RPMI7951 (cell line): ENCODE results near the gene CD226. TPM values are rescaled to one million over a fixed set of nuclear protein-coding genes. Genes with fewer than 3 reads are reported as not detected.
"Not testable (repeated sequence)": the region's sequence is repeated elsewhere in the genome, so short reads cannot be mapped to it uniquely, and the experiment has no call there.

Source experiments
- DNase-seq: peaks from one replicate; pipeline ENCODE4 v3.0.0-alpha.2; 2012; ENCODE audit warnings: low read depth
- total RNA-seq: library from RNA; depleted of rRNA; stranded (reverse); fragments of >200 nt; shearing (Covaris generic); gene quantifications from 2 replicates; pipeline ENCODE4 v1.2.3, GENCODE V29; 2014; rRNA removed

The CD226 gene
- 0.12 and 0.49 TPM in 2 replicates for total RNA-seq

GRCh38 chr18:69947361-69948133 lies at the start of gene CD226:
CD226 (minus strand) TSS chr18:69947873; CDS start chr18:69947406, 467 bp downstream.
- DNase-seq: no peak

GRCh38 chr18:69996951-69997798 lies 49.5 kb upstream of the CD226 start:
- DNase-seq: no peak

GRCh38 chr18:69996417-69996816 lies 48.7 kb upstream of the CD226 start:
- no peak for DNase-seq

- no peak for DNase-seq
Observed at GRCh38 chr18:69995774-69996173, 48.1 kb upstream of the CD226 start.

- peak; percentile 83 for DNase-seq
Observed at GRCh38 chr18:69992776-69993175, 45.1 kb upstream of the CD226 start.

- no peak for DNase-seq
Observed at GRCh38 chr18:69987870-69988269, 40.2 kb upstream of the CD226 start.

- no peak for DNase-seq
Observed at GRCh38 chr18:69985239-69985638, 37.6 kb upstream of the CD226 start.

- DNase-seq: no peak
Observed at GRCh38 chr18:69982417-69982816, 34.7 kb upstream of the CD226 start.

GRCh38 chr18:69981948-69982347 lies 34.3 kb upstream of the CD226 start:
- no peak for DNase-seq

GRCh38 chr18:69980982-69981804 lies 33.5 kb upstream of the CD226 start:
- DNase-seq: no peak

- DNase-seq: no peak
Observed at GRCh38 chr18:69980509-69980908, 32.8 kb upstream of the CD226 start.

- no peak for DNase-seq
Observed at GRCh38 chr18:69978732-69979715, 31.4 kb upstream of the CD226 start.

GRCh38 chr18:69975294-69975693 lies 27.6 kb upstream of the CD226 start:
- DNase-seq: not testable (repeated sequence)

GRCh38 chr18:69974365-69974764 lies 26.7 kb upstream of the CD226 start:
- DNase-seq: peak; percentile 31

- DNase-seq: no peak
Observed at GRCh38 chr18:69969491-69969890, 21.8 kb upstream of the CD226 start.

- DNase-seq: no peak
Observed at GRCh38 chr18:69968039-69968438, 20.4 kb upstream of the CD226 start.

- DNase-seq: no peak
Observed at GRCh38 chr18:69963196-69963595, 15.5 kb upstream of the CD226 start.

- DNase-seq: no peak
Observed at GRCh38 chr18:69961718-69962117, 14.0 kb upstream of the CD226 start.

- DNase-seq: no peak
Observed at GRCh38 chr18:69958422-69958821, 10.7 kb upstream of the CD226 start.

- DNase-seq: no peak
Observed at GRCh38 chr18:69957747-69958146, 10.1 kb upstream of the CD226 start.
